Measurements from ENCODE around the gene METTL16. TPM values are rescaled to one million over a fixed set of nuclear protein-coding genes. Genes with fewer than 3 reads are reported as not detected.

METTL16 gene
- total RNA-seq, 3 donors from 2014 or later = 69.7 to 73.9 (median 70.0) TPM

GRCh38 chr17:2427215-2427614 is 84.5 kb downstream of the METTL16 start:
- H3K27me3 Mint-ChIP-seq (ENCODE audit: low read depth) = no peaks in the 10 kb centered on the region

DNA sequence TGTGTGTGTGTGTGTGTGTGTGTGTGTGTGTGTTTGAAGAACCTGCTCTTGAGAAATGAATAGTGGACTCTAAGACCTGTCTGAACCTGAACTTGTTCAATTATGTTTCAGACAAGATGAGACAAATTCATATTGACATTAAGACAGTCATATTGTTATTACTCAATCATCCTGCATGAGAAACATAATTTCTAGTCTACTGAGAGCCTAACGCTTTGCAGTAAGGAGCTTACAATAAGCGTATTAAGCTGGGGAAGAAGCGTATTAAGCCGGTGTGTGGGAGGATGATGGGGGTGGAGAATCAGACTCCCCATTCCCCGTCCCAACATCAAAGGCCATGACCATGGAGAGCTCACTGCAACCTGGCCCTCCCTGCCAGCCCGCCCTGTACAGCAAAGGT is 88.4 kb downstream of the METTL16 start:
- no peaks in the 10 kb centered on the region for H3K9me3 Mint-ChIP-seq
- H3K27me3 Mint-ChIP-seq (ENCODE audit: low read depth) = no peaks in the 10 kb centered on the region
- no peak for ATAC-seq
- DNase-seq = no peak
- peaks cover 23% of the 10 kb centered on the region for H3K36me3 Mint-ChIP-seq (ENCODE audit: insufficient read depth)
- H3K4me3 Mint-ChIP-seq = no peak overlapping the region
- no peaks in the 10 kb centered on the region for H3K4me1 Mint-ChIP-seq (ENCODE audit: low read depth)

More at GRCh38 chr17:2427215-2427614, 84.5 kb downstream of the METTL16 start:
- Mint-ChIP-seq H3K4me3 (no peak overlapping the region), H3K9me3 (no peaks in the 10 kb centered on the region), H3K36me3 (ENCODE audit: insufficient read depth) (peaks cover 11% of the 10 kb centered on the region), H3K4me1 (ENCODE audit: low read depth) (no peaks in the 10 kb centered on the region)
- ATAC-seq (no peak), DNase-seq (no peak)

- no peak for DNase-seq
- Mint-ChIP-seq H3K27me3 (ENCODE audit: low read depth) (no peaks in the 10 kb centered on the region), H3K4me3 (no peak overlapping the region), H3K4me1 (ENCODE audit: low read depth) (no peaks in the 10 kb centered on the region), H3K36me3 (ENCODE audit: insufficient read depth) (peaks cover 24% of the 10 kb centered on the region), H3K9me3 (no peaks in the 10 kb centered on the region)
- ATAC-seq = no peak
These were observed 90.2 kb downstream of the METTL16 start for GRCh38 chr17:2421315-2422147.

- Mint-ChIP-seq H3K9me3 (no peaks in the 10 kb centered on the region), H3K4me1 (ENCODE audit: low read depth) (no peaks in the 10 kb centered on the region), H3K36me3 (ENCODE audit: insufficient read depth) (peaks cover 17% of the 10 kb centered on the region), H3K27me3 (ENCODE audit: low read depth) (no peaks in the 10 kb centered on the region), H3K4me3 (no peak overlapping the region)
- ATAC-seq (no peak), DNase-seq (no peak)
These were observed 91.5 kb downstream of the METTL16 start for GRCh38 chr17:2420176-2420575.

DNA sequence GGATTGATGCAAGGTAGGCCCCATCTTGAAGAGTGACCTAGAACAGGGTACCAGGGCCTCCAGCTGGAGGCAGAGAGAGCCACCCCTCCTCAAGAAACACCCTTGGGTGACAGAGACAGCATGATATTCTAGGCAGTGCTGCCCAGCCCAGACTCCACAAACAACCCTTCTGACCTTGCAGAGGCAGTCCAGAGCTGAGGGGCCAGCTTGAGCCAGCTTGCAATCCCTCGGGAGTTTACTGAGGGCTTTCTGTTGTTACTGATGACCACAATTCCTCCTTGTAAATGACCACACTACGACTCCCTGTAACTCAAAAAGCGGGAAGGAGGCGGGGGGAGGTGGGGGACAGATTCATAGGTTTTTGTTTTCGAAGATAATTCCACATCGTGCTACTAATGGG is 92.2 kb downstream of the METTL16 start:
- no peak overlapping the region for H3K4me3 Mint-ChIP-seq
- DNase-seq (no peak), ATAC-seq (no peak)
- H3K9me3 Mint-ChIP-seq = no peaks in the 10 kb centered on the region
- H3K4me1 Mint-ChIP-seq (ENCODE audit: low read depth) = no peaks in the 10 kb centered on the region
- H3K36me3 Mint-ChIP-seq (ENCODE audit: insufficient read depth) = peaks cover 17% of the 10 kb centered on the region
- no peaks in the 10 kb centered on the region for H3K27me3 Mint-ChIP-seq (ENCODE audit: low read depth)

DNA sequence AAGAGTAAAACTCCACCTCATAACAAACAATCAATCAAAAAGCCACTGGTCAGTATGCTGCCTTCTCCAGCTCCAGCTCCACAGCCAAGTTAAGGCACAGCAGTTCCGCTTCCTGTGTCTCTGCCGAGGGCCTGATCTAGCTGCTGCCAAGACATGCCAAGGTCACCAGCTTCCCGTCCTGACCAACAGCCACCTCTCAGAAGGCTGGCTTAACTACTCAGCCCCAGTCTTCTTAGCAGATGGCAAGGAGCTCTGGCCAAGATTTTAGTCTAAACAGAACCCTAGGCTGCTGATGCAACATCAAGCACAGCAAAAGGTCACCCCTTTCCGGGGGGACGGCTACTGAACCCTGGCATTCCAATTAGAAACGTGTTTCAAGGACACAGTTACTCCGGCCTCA is 93.1 kb downstream of the METTL16 start:
- Mint-ChIP-seq H3K36me3 (ENCODE audit: insufficient read depth) (peaks cover 20% of the 10 kb centered on the region), H3K4me3 (no peak overlapping the region), H3K4me1 (ENCODE audit: low read depth) (no peaks in the 10 kb centered on the region), H3K9me3 (no peaks in the 10 kb centered on the region), H3K27me3 (ENCODE audit: low read depth) (no peaks in the 10 kb centered on the region)
- ATAC-seq (no peak), DNase-seq (no peak)

DNA sequence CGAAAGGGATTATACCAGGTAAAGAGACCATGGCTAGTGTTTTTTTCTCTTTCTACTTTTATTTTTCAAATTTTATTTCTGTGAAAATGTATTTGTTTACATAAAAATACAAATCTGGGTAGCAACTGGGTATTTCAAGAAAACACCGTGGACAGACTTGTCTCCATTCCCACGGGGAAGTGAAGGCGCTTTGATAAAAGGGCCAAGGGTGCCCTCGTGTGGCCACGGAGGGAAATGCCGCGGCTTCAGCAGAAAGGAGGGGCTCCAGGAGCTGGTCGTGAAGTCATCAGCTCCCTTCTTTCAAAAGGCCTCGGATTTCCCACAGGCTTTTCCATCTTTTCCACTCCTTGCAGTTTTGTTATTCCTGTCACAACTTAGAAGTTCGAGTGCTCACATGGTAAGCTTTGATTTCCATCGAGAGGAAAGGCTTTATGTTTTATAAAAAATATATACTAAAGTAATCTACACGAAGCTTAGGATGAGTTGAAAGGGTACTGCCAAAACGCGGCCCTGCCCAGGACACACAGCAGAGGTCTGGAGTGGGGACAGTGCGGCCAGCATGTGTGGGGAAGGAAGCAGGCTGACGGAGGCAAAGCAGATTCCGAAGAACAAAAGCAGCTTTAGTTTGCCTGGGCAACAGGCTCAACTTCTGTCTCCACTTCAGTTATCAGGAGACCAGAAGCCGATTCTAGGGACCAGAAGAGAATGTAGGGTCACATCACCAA is 95.5 kb downstream of the METTL16 start:
- H3K4me1 Mint-ChIP-seq (ENCODE audit: low read depth) = no peaks in the 10 kb centered on the region
- peaks cover 19% of the 10 kb centered on the region for H3K36me3 Mint-ChIP-seq (ENCODE audit: insufficient read depth)
- no peak overlapping the region for H3K4me3 Mint-ChIP-seq

DNA sequence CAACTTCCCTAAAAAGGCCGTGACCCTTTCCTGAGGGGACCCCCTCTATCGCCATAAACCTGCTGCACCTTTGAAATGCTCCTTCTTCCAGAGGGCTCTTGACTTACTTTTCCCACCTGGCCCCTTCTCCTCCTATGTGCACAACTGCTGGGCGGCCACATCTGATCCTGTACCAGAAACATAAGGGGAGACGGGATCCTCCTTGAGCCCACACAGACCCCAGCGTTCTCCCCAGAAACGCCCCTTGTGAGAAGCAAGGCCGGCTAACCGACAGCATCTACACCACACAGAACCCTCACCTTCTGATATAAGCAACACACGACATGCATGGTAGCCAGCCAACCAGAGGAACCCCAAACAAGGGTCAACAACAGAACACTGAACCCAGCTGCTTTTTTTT is 96.6 kb downstream of the METTL16 start:
- Mint-ChIP-seq H3K36me3 (ENCODE audit: insufficient read depth) (peaks cover 18% of the 10 kb centered on the region), H3K4me1 (ENCODE audit: low read depth) (no peaks in the 10 kb centered on the region), H3K4me3 (no peak overlapping the region), H3K9me3 (no peaks in the 10 kb centered on the region), H3K27me3 (ENCODE audit: low read depth) (no peaks in the 10 kb centered on the region)
- ATAC-seq (no peak), DNase-seq (no peak)

More for the DNA sequence above, 95.5 kb downstream of the METTL16 start:
- Mint-ChIP-seq H3K9me3 (no peaks in the 10 kb centered on the region), H3K27me3 (ENCODE audit: low read depth) (no peaks in the 10 kb centered on the region)
- peak; percentile 84 to 85 for ATAC-seq
- DNase-seq = peak; percentile 91

GRCh38 chr17:2414446-2415064 is 97.1 kb downstream of the METTL16 start:
- H3K4me3 Mint-ChIP-seq = no peak overlapping the region
- H3K27me3 Mint-ChIP-seq (ENCODE audit: low read depth) = no peaks in the 10 kb centered on the region
- H3K4me1 Mint-ChIP-seq (ENCODE audit: low read depth) = no peaks in the 10 kb centered on the region
- H3K36me3 Mint-ChIP-seq (ENCODE audit: insufficient read depth) = peaks cover 16% of the 10 kb centered on the region
- DNase-seq (no peak), ATAC-seq (no peak)
- no peaks in the 10 kb centered on the region for H3K9me3 Mint-ChIP-seq

DNA sequence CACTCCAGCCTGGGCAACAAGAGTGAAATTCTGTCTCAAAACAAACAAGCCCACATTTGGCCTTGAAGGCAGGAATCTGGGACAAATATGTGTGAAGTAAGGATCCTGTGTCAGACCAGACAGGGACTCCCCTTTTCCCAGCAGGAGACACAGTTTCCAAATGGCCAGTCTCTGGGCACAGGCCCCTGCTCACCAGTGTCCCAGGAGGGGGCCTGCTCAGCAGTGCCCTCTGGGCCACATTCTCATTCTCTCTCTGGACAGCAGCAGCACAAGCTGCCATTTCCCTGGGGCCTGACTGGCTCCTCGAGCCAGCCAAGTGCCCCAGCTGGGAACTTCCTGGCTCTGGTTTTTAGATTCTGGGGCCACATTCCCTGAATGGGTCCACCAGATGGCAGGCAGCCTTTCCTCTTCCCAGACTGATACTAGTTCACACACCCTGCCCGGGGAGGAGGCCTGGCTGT is 99.1 kb downstream of the METTL16 start:
- no peaks in the 10 kb centered on the region for H3K9me3 Mint-ChIP-seq
- no peak for DNase-seq
- no peak for ATAC-seq
- no peak overlapping the region for H3K4me3 Mint-ChIP-seq
- peaks cover 12% of the 10 kb centered on the region for H3K36me3 Mint-ChIP-seq (ENCODE audit: insufficient read depth)
- H3K4me1 Mint-ChIP-seq (ENCODE audit: low read depth) = no peaks in the 10 kb centered on the region
- no peaks in the 10 kb centered on the region for H3K27me3 Mint-ChIP-seq (ENCODE audit: low read depth)

DNA sequence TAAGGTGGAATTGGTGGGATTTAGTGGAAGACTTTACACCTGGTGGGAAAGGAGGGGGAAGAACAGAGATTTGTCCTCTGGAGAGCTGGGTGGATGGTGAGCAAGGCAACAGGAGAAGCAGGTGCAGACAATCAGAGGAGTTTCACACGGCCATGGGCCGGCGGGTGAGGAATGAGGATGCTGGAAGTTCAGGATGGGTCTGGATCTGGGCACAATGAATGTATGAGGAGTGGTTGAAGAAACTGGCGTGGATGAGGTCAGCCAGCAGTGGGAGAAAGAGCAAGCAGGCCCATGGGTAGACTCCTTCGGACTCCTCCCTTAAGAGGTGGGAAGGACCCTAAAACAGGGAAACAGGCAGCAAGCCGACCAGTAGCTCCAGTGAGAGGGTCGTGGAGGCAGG is 100.7 kb downstream of the METTL16 start:
- no peak overlapping the region for H3K4me3 Mint-ChIP-seq
- no peak for DNase-seq
- H3K36me3 Mint-ChIP-seq (ENCODE audit: insufficient read depth) = peaks cover 9% of the 10 kb centered on the region
- H3K9me3 Mint-ChIP-seq = no peaks in the 10 kb centered on the region
- peaks cover 7% of the 10 kb centered on the region for H3K4me1 Mint-ChIP-seq (ENCODE audit: low read depth)
- ATAC-seq = no peak
- H3K27me3 Mint-ChIP-seq (ENCODE audit: low read depth) = no peaks in the 10 kb centered on the region

- peak in 1 of 2 donors; percentile 19 for ATAC-seq
- H3K27me3 Mint-ChIP-seq (ENCODE audit: low read depth) = no peaks in the 10 kb centered on the region
These were observed 104.5 kb downstream of the METTL16 start for GRCh38 chr17:2406903-2407790.

DNA sequence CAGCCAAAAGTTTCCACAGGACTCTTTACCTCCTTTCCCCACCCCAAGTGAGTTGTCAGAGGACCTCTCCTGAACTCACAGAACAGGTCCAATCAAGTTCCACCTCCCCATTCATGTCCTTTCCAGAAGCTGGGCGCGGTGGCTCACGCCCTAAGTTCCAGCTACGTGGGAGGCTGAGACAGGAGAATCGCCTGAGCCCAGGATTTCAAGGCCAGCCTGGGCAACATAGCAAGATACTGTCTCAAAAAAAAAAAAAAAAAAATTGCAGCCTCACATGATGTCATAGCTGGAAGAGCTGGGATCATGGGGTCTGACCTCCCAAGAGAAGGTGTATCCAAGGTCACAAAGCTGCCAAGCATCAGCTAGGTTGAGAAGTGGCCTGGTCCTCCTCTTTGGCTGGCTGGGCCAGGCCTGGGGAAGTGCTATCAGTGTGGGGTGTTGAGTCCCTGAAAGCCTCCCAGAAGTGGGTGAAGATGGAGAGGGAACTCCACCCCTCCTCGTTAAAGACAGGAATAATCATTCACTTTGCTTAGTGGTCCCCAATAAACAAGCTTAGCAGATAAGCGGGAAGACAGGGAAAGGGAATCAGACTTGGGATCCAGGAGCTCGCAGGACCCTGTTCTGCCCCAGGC is 105.3 kb downstream of the METTL16 start:
- Mint-ChIP-seq H3K4me3 (no peak overlapping the region), H3K36me3 (ENCODE audit: insufficient read depth) (peaks cover 5% of the 10 kb centered on the region)
- no peak for ATAC-seq

More at GRCh38 chr17:2406903-2407790, 104.5 kb downstream of the METTL16 start:
- Mint-ChIP-seq H3K36me3 (ENCODE audit: insufficient read depth) (peaks cover 5% of the 10 kb centered on the region), H3K9me3 (no peaks in the 10 kb centered on the region), H3K4me1 (ENCODE audit: low read depth) (peaks cover 20% of the 10 kb centered on the region), H3K4me3 (no peak overlapping the region)
- DNase-seq = no peak

More for the DNA sequence above, 105.3 kb downstream of the METTL16 start:
- H3K9me3 Mint-ChIP-seq = no peaks in the 10 kb centered on the region
- H3K4me1 Mint-ChIP-seq (ENCODE audit: low read depth) = peaks cover 24% of the 10 kb centered on the region
- no peak for DNase-seq
- H3K27me3 Mint-ChIP-seq (ENCODE audit: low read depth) = no peaks in the 10 kb centered on the region

Measured in activated T-cell treated with anti-CD3 and anti-CD28 coated beads, Interleukin-2, amount 50 U/mL, for 4 hours (primary cell).